T-helper 17 cell (primary cell): Measurements from ENCODE around the gene NEBL. TPM values are rescaled to one million over a fixed set of nuclear protein-coding genes. Genes with fewer than 3 reads are reported as not detected.

Source experiments
- ATAC-seq: fragments of 150-1000 bp; cut with Tn5 transposase; 2 replicates; pipeline ENCODE4 v1.10.0; 2021; ENCODE audit warnings: mild to moderate bottlenecking, moderate library complexity
- DNase-seq, 3 donors: peaks; one replicate each; pipeline versions ENCODE4 v3.0.0 to v3.0.0-alpha.2; 2020 to 2021
- H3K9me3 ChIP-seq: one replicate; pipeline ENCODE4 v1.7.0; 2013; ENCODE audit warnings: low read length, mild to moderate bottlenecking; ENCODE audit not compliant: control insufficient read depth, poor library complexity, severe bottlenecking
- H3K27ac Mint-ChIP-seq: one replicate; pipeline ENCODE4 v1.8.0; 2022; ENCODE audit warnings: mild to moderate bottlenecking, moderate library complexity, mixed read lengths
- H3K27me3 Mint-ChIP-seq: one replicate; pipeline ENCODE4 v1.8.0; 2022; ENCODE audit warnings: mixed read lengths
- H3K36me3 Mint-ChIP-seq: one replicate; pipeline ENCODE4 v1.8.0; 2022; ENCODE audit warnings: low read depth, mixed read lengths
- H3K4me1 Mint-ChIP-seq: one replicate; pipeline ENCODE4 v1.8.0; 2022; ENCODE audit warnings: mild to moderate bottlenecking, mixed read lengths
- H3K4me3 Mint-ChIP-seq: one replicate; pipeline ENCODE4 v1.8.0; 2022; ENCODE audit warnings: mild to moderate bottlenecking, moderate library complexity, mixed read lengths
- total RNA-seq, 4 donors: library from RNA in 2 of 4; stranded (reverse) in 2 of 4; gene quantifications; one replicate each; pipeline ENCODE4 v1.2.3 and lab custom pipeline; 2022 to 2026

The NEBL gene
- total RNA-seq, 2 donors from 2014 or later: not detected

DNA sequence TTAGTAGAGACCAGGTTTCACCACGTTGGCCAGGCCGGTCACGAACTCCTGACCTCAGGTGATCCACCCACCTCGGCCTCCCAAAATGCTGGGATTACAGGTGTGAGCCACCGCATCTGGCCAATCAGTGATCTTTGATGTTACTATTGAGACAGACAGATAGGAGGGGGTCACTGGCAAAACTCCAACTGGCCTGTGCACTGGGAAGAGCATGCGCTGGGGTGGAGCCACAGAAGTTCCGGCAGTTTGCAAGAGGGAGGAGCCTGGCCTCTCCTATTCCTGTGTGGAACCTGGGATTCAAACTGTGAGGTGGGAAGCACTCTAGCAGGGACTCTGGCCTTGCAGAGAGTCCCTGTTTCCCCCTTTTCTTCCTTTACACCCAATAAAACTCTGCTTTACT is 60.7 kb downstream of the NEBL start:
- DNase-seq (no peak), ATAC-seq (no peak)
- Mint-ChIP-seq H3K4me1 (no peaks in the 10 kb centered on the region), H3K4me3 (no peak overlapping the region), H3K27ac (no peak overlapping the region), H3K36me3 (no peaks in the 10 kb centered on the region), H3K27me3 (no peaks in the 10 kb centered on the region)
- H3K9me3 ChIP-seq: no peaks in the 10 kb centered on the region

DNA sequence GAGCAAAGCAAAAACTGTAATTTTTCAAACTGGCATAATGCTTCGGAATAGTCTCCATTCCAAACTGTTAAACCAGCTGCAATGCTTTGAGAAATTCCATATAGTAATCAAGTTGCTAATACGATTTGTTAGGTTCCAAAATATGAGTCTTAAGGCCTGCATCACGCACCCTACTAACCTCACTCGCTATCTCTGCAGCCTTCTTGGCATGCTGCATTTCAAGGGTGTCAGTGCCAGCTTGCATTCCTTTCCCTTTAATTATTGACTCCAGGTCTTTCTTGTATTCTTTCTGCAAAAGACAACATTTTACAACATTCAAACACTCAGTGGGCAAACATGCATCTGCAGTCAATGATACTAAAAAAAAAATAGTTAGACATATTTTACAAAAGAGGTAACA is 61.8 kb downstream of the NEBL start:
- no peaks in the 10 kb centered on the region for H3K4me1 Mint-ChIP-seq
- no peaks in the 10 kb centered on the region for H3K27me3 Mint-ChIP-seq
- DNase-seq: no peak
- no peak overlapping the region for H3K27ac Mint-ChIP-seq
- no peaks in the 10 kb centered on the region for H3K36me3 Mint-ChIP-seq
- H3K4me3 Mint-ChIP-seq: no peak overlapping the region
- no peaks in the 10 kb centered on the region for H3K9me3 ChIP-seq
- no peak for ATAC-seq

DNA sequence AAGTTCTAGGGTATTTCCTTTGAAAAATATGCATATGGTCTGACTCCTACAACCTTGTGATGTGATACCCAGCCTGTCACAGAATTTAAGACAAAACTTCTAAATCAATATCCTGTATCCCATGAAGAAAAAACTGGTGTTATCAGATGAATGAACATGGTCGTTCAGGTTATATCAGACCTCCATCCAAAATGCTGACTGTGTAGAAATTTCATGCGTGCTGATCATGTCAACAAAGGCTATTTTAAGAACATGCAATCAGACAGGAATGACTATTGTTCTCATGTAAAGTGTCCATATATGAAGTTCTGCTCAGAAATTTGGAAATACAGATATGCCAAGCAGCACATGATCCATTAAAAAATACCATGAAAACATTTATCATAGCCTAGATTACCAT is 62.3 kb downstream of the NEBL start:
- no peaks in the 10 kb centered on the region for H3K9me3 ChIP-seq
- ATAC-seq: no peak
- H3K27ac Mint-ChIP-seq: no peak overlapping the region
- H3K4me1 Mint-ChIP-seq: no peaks in the 10 kb centered on the region
- no peaks in the 10 kb centered on the region for H3K36me3 Mint-ChIP-seq
- no peak overlapping the region for H3K4me3 Mint-ChIP-seq
- no peaks in the 10 kb centered on the region for H3K27me3 Mint-ChIP-seq
- no peak for DNase-seq

DNA sequence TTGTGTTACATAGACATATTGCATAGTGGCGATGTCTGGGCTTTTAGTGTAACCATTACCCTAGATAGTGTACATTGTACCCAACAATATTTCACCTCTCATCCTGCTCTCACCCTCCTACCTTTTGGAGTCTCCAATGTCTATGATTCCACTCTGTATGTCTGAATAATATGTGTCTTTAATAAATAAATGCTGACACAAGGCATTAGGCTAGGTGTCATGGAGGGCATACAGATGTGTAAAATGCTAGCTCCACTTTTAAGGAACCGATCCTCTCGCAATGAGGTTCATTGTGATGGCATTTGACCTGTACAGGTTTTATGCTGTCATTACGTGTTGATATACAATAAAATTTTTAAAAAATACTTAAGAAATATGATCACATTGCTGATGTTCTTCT is 74.3 kb downstream of the NEBL start:
- no peaks in the 10 kb centered on the region for H3K27me3 Mint-ChIP-seq
- no peak for ATAC-seq
- DNase-seq: no peak
- no peaks in the 10 kb centered on the region for H3K9me3 ChIP-seq
- no peaks in the 10 kb centered on the region for H3K36me3 Mint-ChIP-seq
- H3K4me1 Mint-ChIP-seq: no peaks in the 10 kb centered on the region
- H3K4me3 Mint-ChIP-seq: no peak overlapping the region
- no peak overlapping the region for H3K27ac Mint-ChIP-seq

DNA sequence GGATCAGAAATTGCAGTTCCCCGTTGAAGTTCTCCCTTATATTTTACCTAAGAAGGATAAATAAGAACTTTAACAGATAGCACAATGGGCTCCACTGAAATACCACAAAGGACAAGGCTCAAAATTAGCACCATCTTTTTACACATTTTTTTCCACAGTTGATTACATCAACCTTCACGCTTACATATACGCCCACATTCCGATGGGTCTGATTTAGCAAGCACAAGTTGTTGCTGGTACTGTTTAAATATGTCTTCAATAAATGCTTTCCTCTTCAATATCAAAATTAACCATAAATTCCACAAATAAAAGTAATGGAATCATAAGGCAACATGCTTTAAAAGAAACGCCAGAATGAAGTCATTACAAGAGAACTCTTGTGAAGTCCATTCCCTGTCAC is 79.5 kb downstream of the NEBL start:
- H3K36me3 Mint-ChIP-seq: no peaks in the 10 kb centered on the region
- DNase-seq: no peak
- H3K4me3 Mint-ChIP-seq: no peak overlapping the region
- no peaks in the 10 kb centered on the region for H3K9me3 ChIP-seq
- no peaks in the 10 kb centered on the region for H3K4me1 Mint-ChIP-seq
- no peak overlapping the region for H3K27ac Mint-ChIP-seq
- no peak for ATAC-seq
- H3K27me3 Mint-ChIP-seq: no peaks in the 10 kb centered on the region

DNA sequence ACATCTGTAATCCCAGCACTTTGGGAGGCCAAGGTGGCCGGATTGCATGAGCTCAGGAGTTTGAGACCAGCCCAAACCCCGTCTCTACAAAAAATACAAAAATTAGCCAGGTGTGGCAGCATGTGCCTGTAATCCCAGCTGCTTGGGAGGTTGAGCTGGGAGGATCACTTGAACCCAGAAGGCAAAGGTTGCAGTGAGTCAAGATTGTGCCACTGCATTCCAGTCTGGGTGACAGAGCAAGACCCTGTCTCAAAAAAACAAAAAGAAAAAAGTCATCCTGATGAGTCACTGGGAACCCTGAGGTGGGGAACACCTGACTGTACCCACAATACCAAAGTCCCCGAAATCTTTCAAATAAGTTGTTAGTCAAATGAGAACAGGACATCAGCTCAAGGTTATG is 80.0 kb downstream of the NEBL start:
- Mint-ChIP-seq H3K4me3 (no peak overlapping the region), H3K27me3 (no peaks in the 10 kb centered on the region), H3K36me3 (no peaks in the 10 kb centered on the region), H3K27ac (no peak overlapping the region), H3K4me1 (no peaks in the 10 kb centered on the region)
- H3K9me3 ChIP-seq: no peaks in the 10 kb centered on the region
- DNase-seq (no peak), ATAC-seq (no peak)

DNA sequence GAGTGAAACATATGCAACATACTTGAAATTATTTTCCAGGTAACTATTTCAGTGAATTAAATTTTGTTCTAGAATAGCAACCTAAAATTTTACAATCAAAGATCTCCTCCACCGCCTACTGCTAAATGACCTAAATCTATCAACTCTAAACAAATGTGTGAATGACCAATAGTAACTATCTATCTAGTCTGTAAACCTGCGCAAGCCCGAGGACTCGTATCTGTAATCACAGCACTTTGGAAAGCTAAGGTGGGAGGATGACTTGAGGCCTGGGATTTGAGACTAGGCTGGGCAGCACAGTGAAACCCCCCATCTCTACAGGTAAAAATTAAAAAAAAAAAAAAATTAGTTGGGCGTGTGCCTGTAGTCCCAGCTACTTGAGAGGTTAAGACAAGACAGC is 83.0 kb downstream of the NEBL start:
- Mint-ChIP-seq H3K4me1 (peaks cover 2% of the 10 kb centered on the region), H3K36me3 (no peaks in the 10 kb centered on the region)
- ATAC-seq: no peak

DNA sequence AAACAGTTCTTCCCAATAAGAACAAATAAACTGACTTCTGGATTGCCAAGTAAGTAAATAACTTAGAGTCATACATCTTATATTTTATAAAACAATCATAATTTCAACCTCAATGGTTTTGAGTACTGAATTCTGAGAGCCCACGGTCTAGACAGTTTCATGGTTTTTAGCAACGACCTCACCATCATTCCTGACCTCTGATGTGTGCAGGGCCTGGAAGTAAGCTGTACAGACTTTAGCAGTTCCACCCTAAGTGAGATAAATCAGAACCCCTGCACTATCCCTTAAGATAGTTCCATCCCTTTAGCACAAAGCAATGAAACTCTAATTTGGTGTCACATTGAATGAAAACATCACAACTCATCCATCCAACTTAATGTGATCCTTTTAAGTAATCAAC is 86.0 kb downstream of the NEBL start:
- Mint-ChIP-seq H3K4me3 (no peak overlapping the region), H3K27me3 (no peaks in the 10 kb centered on the region), H3K27ac (no peak overlapping the region), H3K36me3 (no peaks in the 10 kb centered on the region), H3K4me1 (peaks cover 2% of the 10 kb centered on the region)
- H3K9me3 ChIP-seq: no peaks in the 10 kb centered on the region
- ATAC-seq (no peak), DNase-seq (no peak)

More for the DNA sequence above, 83.0 kb downstream of the NEBL start:
- H3K27me3 Mint-ChIP-seq: no peaks in the 10 kb centered on the region
- no peak overlapping the region for H3K27ac Mint-ChIP-seq
- DNase-seq: no peak
- H3K4me3 Mint-ChIP-seq: no peak overlapping the region
- H3K9me3 ChIP-seq: no peaks in the 10 kb centered on the region

DNA sequence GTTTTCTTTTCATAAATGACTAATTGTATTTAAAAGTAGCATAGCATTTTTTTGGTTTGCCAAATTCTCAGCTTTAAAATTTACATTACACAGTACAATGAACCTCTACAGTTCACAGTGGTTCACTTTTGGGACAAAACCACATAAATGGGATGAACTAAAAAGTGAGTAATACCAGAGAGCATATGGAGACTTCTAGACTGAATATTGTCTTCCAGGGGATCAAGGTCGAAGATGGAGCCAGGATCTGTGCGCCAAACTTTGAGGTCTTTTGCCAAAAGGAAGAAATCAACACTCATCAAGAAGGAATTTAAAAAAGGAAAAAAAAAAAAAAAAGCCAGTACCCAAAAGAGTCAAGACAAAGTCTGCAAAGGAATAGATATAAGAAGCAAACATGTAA is 87.5 kb downstream of the NEBL start:
- no peaks in the 10 kb centered on the region for H3K9me3 ChIP-seq
- no peak overlapping the region for H3K4me3 Mint-ChIP-seq
- ATAC-seq (no peak), DNase-seq (no peak)
- H3K4me1 Mint-ChIP-seq: peaks cover 2% of the 10 kb centered on the region
- H3K36me3 Mint-ChIP-seq: no peaks in the 10 kb centered on the region
- no peaks in the 10 kb centered on the region for H3K27me3 Mint-ChIP-seq
- H3K27ac Mint-ChIP-seq: no peak overlapping the region

DNA sequence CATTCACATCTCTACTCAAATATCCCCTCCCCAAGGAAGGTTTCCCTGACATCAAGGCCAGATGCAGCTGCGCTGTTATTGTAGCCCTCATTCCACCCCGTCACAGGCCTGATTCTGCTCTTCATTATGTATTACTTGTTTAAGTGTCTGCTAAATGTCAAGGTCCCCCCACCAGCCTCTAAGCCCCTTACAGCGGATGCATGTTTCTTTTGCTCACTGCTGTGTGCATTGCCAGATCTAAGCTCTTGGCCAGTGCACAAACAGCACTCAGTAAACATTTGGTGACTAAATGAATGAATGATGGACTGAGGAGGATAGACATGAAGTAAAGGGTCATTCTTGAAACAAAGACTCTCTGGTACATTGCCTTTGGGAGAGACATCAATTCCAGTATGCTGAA is 90.6 kb downstream of the NEBL start:
- no peak for DNase-seq
- Mint-ChIP-seq H3K4me1 (peaks cover 2% of the 10 kb centered on the region), H3K36me3 (no peaks in the 10 kb centered on the region), H3K27ac (no peak overlapping the region), H3K27me3 (no peaks in the 10 kb centered on the region), H3K4me3 (no peak overlapping the region)
- no peak for ATAC-seq
- no peaks in the 10 kb centered on the region for H3K9me3 ChIP-seq

DNA sequence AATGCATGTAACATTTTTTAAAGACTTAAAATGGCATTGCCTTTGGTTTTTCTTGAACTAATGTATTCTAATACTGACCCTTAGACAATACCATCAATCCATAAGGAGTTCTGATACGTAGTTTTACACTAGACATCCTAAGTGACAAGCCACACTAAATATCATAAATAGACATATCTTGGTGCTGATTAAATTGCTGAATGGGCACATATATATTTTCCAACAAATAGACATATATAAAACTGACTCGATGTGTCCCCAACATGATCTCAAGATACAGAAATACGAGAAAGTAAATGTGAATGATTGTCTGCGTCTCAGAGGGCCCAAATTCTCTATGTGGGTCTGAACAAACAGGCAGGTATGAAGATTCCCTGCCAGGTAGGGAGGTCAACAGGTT is 99.8 kb downstream of the NEBL start:
- no peak overlapping the region for H3K4me3 Mint-ChIP-seq
- H3K36me3 Mint-ChIP-seq: no peaks in the 10 kb centered on the region
- no peak overlapping the region for H3K27ac Mint-ChIP-seq
- no peaks in the 10 kb centered on the region for H3K4me1 Mint-ChIP-seq
- DNase-seq (no peak), ATAC-seq (no peak)
- no peaks in the 10 kb centered on the region for H3K27me3 Mint-ChIP-seq
- no peaks in the 10 kb centered on the region for H3K9me3 ChIP-seq

DNA sequence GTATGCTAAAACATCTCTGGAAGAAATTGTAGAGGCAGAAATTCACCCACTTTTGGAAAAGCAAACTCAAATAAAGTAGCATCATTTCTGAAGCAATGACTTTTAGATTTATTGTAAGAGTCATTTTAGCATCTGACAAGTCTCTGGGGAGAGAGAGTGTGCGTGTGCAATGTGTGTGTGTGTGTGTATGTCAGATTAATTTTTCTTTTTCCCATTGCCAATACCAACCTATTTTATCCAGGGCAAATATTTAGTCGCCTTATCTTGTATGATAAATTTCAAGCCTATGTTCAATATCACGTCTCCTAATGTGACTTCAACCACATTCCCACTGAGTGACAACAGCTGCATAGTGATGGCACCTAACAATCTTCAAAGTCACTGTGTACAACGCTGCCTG is 101.7 kb downstream of the NEBL start:
- ATAC-seq (no peak), DNase-seq (no peak)
- H3K36me3 Mint-ChIP-seq: no peaks in the 10 kb centered on the region
- H3K4me1 Mint-ChIP-seq: no peaks in the 10 kb centered on the region
- H3K9me3 ChIP-seq: no peaks in the 10 kb centered on the region
- H3K4me3 Mint-ChIP-seq: no peak overlapping the region
- H3K27me3 Mint-ChIP-seq: no peaks in the 10 kb centered on the region
- H3K27ac Mint-ChIP-seq: no peak overlapping the region

DNA sequence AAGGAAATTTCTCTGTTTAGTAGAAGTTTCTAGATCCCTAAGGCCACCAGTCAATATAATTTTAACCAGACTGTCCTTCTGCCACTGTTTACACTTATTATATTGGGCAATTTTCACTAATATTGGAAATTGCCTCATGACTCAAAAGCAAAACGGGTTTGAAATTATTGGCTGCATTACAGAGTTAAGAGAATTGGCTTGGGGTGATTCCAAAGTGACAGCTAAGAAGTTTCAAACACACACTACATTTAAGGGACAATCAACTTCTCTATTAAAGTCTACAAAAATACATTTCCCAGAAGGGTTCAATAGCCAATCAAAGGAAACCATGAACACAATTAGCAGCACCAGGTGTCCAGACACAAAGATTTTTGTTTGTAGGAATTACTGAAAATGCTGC is 111.9 kb downstream of the NEBL start:
- Mint-ChIP-seq H3K36me3 (no peaks in the 10 kb centered on the region), H3K4me1 (no peaks in the 10 kb centered on the region), H3K27ac (no peak overlapping the region), H3K4me3 (no peak overlapping the region), H3K27me3 (no peaks in the 10 kb centered on the region)
- ATAC-seq (no peak), DNase-seq (no peak)
- H3K9me3 ChIP-seq: no peaks in the 10 kb centered on the region

DNA sequence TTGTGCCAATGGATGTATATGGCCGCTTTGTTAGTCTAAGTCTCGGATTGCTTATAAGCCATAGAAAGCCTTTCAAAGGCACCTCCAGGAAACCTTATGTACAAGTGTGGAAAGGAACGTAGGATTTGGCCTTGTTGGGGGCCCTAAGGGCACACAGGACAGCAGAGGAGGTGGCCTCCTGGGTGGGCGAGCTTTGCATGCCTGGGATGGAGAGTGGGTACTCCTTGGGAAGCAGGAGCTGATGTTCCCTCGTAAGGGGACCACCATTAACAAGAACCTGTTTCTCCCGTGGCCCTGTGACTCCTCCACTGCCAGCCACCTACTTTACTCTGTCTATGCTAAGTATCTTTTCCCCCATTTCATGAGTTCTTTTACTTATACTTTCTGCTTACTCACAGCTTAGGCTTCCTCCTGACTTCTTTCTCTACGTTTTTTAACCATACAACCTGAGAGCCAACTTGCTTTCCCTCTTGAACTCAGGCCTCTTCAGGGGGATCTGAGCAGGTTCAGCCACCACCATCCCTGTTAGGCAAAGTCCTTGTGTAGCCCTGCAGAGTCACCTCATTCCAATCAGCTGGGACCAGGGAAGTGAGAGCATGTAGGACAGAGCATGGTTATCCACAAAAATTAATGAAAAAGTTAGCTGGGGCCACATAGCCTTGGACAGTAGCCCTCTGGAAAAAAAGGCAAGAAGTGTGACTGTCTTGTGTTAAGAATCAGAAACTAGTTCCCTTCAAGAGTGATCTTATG is 118.9 kb downstream of the NEBL start:
- Mint-ChIP-seq H3K27me3 (no peaks in the 10 kb centered on the region), H3K27ac (no peak overlapping the region), H3K4me3 (no peak overlapping the region), H3K4me1 (no peaks in the 10 kb centered on the region), H3K36me3 (no peaks in the 10 kb centered on the region)
- DNase-seq: no peak
- H3K9me3 ChIP-seq: no peaks in the 10 kb centered on the region
- ATAC-seq: no peak
